Activated CD8-positive, alpha-beta memory T cell treated with anti-CD3 and anti-CD28 coated beads, Interleukin-2, amount 50 U/mL, for 24 hours (primary cell): ENCODE results near the gene SPACA5.
A peak's percentile ranks its signal among the peaks of the same experiment; 100 is the strongest.
"Not testable (repeated sequence)": the region's sequence is repeated elsewhere in the genome, so short reads cannot be mapped to it uniquely, and the experiment has no call there.

ENCODE experiments used
- DNase-seq: peaks from one replicate; pipeline ENCODE4 v3.0.0-alpha.2; 2020; ENCODE audit errors: extremely low read depth

Gene SPACA5

DNA sequence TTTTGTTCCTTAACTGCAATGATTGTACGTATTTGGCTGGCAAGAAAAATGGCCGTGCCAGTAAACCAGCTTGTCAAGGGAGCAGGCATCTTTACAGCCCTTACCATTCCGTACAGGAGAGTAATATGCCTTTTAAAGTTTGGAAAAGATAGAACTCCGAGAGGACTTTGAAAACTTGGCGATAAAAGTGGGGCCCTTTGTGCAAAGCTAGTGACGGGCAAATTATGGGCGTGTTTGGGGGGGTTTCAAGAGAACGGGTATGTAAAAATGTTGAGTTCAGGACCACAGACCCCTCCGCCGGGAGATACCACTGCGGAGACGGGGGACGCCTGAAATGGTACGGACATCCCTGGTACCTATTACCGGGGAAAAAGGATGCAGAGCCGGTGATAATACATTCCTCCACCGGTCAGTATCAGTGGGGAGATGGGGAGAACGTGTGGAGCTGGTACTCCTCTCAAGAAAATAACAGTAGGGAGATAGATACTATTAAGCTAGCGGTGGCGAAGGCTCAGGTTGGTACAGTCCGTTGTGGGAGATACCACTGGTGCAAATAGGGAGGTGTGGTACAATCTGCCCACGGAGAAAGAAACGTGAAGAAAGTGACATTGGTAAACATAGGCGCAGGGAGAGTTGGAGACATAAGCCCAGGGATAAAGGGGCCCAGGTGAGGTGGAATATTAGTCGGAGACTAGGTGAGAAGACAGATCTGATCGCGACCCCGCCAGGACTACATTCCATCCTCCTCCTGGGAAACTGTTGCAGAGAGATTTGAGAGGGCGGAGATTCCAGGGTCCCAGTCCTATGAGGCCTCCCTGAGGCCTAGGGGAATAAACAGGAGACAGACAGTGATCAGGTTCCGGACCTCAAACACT, 14.5 kb downstream of the SPACA5 start:
- peak; percentile 54 for DNase-seq

DNA sequence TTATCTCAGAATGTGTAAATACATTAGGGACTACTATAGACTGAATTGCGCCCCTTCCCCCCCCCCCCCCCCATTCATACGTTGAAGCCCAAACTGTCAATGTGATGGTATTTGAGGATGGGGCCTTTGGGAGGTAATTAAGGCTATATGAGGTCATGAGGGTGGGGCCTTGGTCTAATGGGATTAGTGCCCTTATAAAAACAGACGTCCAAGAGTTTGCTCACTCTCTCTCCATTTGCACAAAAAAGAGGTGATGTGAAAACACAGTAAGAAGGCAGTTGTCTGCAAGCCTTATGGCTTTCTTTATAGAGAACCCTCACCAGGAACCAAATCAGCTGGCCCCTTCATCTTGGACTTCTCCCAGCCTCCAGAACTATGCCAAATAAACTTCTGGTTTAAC, 15.3 kb downstream of the SPACA5 start:
- no peak for DNase-seq

DNA sequence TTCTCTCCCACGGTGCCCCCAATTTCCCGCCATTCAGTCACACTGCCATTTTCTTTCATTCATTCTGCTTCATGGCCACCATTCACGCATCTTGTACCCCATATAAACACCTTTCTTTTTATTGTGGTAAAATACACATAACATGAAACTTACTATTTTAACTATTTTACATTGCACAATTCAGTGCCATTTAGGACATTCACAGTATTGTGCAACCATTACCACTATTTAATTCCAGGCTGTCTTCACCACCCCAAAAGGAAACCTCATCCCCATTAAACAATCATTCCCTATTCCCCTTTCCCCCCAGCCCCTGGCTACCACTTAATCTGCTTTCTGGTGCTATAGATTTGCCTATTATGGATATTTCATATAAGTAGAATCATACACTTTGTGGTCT, 15.9 kb downstream of the SPACA5 start:
- no peak for DNase-seq

DNA sequence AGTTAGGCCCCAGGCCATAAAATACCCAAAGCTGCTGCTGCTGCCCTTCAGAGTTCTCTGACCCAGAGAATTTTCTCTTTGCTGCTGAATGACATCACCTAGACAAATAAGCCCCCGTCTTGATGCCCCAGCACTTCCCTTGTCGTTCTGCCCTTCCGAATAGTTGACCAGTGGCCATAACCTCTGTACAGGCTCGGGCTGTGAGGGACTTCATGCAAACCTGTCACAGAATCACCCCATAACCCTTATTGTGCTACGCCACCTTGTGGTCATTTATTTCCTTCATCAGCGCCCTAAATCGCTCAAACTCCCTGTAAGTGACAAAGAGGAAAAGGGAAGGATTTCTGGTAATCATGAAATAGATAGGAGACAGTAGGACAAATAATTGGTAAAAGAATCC, 18.8 kb downstream of the SPACA5 start:
- DNase-seq: no peak

DNA sequence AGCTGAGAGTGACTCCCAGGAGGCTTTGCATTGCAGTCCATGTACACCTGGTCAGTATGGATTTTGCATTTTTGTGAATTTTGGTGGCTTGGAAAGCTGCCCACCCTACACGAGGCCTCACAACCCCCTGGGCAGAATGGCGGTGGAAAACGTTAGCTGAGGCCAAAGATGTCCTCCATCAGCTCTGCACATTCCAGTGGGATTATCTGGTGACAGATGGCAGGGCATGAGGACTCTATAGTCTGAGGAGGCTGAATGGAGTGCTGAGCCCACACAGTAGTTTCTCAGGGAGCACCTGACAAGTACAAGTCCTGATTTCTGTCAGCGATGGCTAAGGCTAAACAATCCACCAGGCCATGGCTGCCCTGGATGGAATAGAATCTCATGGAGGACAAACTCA, 20.8 kb downstream of the SPACA5 start:
- not testable (repeated sequence) for DNase-seq

DNA sequence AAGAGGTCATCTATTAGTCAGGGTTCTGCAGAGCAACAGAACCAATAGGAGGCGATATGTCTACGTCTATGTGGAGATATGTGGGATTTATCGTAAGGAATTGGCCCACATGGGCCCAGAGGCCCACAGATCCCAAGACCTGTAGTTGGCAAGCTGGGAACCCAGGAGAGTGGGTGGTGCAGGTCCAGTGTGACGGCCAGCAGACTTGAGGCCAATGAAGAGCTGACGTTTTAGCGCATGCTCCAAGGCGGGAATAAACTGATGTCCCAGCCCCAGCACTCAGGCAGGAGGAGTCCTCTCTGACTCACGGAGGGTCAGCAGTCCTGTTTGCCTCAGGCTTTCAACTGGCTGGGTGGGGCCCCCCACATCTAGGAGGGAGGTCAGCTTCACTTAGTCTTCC, 21.3 kb downstream of the SPACA5 start:
- no peak for DNase-seq

DNA sequence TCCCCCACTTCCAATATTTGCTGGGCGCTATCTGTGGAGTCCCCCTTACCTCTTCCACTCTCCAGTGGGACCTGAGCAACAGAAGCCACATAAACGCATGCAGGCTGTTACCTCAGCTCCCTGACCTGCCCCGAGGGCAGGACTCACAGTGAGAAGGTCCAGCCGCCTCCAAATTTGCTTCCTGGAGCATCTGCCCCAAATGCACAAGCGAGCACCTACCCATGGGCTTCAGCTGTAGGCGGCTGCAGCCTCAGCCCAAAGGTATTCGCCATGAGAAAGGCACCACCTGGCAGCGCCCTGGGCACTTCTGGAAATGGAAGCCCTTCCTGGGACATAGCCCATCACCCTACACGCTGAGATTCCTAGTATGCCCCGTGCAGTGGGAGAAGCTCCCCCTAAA, 23.4 kb downstream of the SPACA5 start:
- DNase-seq: no peak

DNA sequence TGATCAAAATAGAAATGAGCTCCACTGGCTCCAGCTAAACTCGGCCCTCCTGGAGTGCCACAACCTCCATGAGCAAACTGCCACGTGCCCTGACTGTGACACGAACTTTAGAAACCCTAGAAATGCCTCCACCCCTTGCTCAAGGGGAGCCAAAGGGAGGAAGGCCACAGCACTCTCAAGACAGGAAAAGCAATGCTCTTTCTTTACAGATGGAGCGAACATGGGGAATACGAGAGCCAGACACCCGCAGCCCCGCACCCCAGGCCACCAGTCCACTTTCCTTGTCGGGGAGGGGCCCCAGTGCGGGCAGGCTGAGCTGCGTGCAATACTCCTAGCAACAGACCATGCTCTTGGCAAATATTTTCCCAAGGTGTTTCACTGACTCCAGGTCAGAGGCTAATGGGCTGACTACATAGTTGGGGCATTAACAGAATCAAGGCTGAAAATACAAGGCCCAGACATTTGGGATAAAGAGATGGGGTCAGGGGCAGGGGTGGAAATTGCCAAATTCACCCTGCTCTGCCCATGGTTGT, 23.9 kb downstream of the SPACA5 start:
- DNase-seq: not testable (repeated sequence)

DNA sequence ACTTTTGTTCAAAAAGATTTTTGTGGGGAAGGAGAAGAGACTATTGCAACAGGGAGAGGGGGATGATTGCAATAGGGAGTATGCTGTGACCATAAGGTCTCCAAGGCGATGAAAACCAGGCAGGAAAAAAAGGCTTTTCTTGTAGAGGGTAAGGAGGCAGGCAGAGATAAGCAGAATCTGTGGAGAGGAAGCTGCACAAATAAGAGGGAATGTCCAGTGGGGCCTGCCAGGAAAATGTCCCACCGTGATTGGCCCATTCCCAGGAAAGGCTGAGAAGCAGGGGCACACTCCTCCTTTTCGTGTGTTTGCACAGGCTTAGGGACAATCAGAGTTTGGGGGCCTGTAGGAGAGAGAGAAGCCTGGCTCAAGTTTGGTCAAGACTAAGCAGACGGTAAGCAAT, 29.1 kb downstream of the SPACA5 start:
- no peak for DNase-seq

DNA sequence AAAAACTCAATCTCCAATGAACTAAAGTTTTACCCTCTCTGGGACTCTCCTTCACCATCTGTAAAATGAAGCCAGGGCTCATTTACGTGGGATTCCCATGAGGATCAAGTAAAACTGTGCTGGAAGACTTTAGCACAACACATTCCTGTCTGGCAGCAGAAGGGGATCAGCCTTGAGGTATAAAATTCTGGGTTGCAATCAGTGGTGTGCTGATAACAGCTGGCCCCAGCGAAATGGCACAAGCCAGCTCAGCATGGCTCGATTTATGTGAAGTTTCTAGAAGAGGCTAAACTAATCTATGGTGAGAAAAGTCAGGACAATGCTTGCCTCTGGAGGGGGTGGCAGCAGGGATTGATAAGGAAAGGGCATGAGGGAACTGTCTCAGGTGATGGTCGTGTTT, 36.3 kb downstream of the SPACA5 start:
- no peak for DNase-seq

DNA sequence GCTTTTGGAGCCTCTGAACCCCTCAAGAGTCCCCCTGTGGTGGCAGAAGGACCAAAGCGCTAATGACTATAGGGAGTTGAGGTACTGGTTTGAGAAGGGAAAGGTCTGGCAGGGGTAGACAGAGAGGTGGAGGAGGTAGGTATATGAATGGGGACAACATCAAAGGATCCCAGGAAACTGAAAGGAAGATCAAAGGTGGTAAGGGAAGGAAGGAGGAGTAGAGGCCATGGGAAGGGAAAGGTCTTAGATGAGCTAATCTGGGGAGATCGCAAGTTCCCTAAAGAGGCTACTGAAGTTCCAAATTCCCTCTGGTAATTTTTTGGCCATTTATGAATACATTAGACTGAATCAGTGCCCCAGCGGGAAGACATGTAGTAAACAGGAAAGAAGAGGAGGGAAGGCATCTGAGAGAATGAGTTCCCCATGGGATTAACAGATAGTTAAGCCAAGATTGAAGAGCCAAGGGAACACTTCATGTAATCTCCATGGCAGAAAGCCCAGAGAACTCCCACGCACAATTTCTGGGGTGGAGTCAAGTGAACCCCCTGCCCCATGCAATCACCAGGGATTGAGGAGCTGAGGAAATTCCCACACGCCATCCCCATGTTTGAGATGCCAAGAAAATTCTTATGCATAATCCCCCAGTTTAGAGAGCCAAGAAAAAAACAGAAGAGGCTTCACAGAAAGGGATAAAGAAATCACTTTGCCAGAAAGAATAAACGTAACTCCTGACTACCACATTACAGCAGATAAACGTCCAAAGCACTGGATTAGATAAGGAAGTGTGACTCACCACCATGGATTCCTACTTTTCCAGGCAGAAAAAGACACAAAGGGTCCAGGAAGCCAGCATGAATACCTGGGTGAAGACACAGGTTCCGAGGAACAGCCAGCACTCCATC, 38.9 kb downstream of the SPACA5 start:
- no peak for DNase-seq

DNA sequence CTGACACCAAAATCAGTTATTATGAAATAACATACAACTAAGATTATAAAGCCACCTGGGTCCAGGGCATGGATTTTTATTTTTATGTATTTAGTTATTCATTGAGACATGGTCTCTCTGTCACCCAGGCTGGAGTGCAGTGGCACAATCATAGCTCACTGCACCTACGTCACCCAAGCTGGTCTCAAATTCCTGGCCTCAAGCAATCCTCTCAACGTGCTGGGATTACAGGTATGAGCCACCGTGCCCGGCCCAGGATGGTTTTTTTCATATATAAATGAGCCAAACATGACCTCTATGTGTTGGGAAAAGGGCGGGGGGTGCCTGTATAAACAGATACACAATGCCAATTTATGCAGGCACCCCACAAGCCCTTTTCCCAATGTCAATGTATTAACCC, 40.1 kb downstream of the SPACA5 start:
- DNase-seq: no peak

DNA sequence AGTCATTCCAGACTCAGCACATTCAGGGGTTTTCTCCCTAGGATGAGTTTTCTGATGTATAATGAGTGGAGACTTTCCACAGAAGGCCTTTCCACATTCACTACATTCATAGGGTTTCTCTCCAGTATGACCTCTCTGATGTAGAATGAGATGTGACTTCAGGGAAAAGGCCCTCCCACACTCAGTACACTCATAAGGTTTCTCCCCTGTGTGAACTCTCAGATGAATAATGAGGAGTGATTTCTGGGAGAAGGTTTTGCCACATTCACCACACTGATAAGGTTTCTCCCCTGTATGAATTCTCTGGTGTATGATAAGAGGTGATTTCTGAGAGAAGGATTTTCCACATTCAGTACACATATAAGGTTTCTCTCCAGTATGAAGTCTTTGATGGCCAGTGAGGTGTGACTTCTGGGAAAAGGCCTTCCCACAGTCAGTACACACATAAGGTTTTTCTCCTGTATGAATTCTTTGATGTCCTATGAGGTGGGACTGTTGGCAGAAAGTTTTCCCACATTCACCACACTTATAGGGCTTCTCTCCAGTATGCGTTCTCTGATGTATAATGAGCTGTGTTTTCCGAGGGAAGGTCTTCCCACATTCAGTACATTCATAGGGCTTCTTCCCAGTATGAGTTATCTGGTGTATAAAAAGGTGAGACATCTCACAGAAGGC, 52.0 kb downstream of the SPACA5 start:
- no peak for DNase-seq

DNA sequence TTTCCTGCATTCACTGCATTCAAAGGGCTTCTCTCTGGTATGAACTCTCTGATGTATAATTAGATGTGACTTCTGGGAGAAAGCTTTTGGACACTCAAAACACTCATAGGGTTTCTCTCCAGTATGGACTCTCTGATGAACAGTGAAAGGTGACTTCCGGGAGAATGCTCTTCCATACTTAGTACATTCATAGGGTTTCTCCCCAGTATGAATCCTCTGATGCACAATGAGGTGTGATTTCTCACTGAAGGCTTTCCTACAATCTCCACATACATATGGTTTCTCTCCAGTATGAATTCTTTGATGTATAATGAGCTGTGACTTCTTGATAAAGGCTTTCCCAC, 52.5 kb downstream of the SPACA5 start:
- DNase-seq: no peak
